AG09319 (cell line): ENCODE results near the gene CARS1.

Source experiments
- DNase-seq: peaks from one replicate; pipeline ENCODE4 v3.0.0-alpha.2; 2010; ENCODE audit warnings: low read depth; ENCODE audit errors: extremely low read depth
- TF ChIP-seq, protein P1 (sequence below): IDR thresholded peaks from 2 replicates; pipeline ENCODE4 v1.5.1; 2011; ENCODE audit warnings: low read depth, mild to moderate bottlenecking, inconsistent platforms, low read length, moderate library complexity

Gene CARS1

DNA sequence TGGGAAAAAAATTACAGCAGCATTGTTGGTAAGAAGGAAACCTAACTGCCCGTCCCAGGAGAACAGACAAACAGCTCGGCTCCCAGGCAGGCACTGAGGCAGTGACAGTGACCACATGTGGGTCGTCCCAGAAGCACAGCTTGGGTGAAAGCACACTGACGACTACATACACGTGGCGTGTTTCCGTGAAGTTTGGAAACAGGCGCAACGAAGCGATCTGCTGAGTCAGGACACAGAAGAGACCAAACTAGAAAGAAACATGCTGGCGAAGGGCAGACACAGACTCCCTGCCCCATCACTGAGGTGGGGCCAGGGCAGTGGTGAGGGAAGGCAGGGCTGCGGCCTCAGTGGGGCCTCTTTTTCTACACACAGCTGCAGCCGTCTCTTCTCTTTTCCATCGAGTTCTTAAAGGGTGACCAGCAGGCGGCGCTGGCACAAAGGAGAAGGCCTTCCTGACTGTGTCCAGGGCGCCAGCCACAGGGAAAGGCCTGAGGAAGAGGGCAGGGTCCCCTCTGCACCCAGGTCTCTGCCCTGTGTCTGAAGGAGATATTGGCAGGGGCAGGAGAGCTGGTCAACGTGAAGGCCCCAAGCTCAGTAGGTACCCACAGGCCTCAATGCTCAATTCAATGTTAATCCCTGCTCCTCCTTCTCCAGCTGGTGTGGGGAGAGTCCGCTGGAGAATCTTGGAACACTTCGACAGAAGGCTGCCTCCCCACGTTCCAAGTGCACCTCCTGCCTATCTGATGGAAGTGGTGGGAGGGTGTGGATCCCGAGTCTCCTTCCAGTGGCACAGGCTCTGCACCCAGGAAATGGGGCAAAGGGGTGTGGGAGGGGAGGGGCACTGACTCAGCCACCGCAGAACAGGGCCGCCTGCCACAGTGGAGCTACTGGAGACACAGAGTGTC lies 19.9 kb downstream of the CARS1 start:
- TF ChIP-seq, protein P1, sequence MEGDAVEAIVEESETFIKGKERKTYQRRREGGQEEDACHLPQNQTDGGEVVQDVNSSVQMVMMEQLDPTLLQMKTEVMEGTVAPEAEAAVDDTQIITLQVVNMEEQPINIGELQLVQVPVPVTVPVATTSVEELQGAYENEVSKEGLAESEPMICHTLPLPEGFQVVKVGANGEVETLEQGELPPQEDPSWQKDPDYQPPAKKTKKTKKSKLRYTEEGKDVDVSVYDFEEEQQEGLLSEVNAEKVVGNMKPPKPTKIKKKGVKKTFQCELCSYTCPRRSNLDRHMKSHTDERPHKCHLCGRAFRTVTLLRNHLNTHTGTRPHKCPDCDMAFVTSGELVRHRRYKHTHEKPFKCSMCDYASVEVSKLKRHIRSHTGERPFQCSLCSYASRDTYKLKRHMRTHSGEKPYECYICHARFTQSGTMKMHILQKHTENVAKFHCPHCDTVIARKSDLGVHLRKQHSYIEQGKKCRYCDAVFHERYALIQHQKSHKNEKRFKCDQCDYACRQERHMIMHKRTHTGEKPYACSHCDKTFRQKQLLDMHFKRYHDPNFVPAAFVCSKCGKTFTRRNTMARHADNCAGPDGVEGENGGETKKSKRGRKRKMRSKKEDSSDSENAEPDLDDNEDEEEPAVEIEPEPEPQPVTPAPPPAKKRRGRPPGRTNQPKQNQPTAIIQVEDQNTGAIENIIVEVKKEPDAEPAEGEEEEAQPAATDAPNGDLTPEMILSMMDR = peak; percentile 79
- DNase-seq = no peak

DNA sequence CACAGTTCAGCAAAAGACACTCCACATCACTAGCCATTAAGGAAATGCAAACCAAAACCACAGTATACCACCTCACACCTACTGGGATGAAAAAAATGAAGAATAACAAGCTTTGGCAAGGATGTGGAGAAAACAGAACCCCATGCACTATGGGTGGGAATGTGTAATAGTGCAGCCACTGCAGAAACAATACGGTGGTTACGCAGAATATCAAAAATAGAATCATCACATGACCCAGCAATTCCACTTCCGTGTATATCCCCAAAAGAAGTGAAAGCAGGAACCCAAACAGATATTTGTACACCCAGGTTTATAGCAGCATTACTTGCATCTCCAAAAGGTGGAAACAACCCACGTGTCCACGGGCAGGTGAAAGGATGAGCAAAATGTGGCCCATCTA lies 20.8 kb downstream of the CARS1 start:
- TF ChIP-seq, protein P1 = no peak
- DNase-seq = no peak

DNA sequence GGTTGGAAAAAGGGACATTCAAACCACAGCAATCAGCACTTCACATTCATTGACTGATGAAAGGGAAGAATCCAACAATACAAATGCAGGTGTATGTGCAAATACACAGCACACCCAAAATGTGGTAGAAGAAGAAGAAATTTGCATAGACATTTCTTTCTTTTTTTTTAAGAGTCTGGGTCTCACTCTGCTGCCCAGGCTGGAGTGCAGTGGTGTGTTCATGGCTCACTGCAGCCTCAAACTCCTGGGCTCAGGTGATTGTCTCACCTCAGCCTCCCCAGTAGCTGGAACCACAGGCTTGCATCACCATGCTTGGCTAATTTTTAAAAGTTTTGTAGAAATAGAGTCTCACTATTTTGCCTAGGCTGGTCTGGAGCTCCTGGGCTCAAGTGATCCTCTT lies 21.9 kb downstream of the CARS1 start:
- TF ChIP-seq, protein P1 = no peak
- DNase-seq = no peak

DNA sequence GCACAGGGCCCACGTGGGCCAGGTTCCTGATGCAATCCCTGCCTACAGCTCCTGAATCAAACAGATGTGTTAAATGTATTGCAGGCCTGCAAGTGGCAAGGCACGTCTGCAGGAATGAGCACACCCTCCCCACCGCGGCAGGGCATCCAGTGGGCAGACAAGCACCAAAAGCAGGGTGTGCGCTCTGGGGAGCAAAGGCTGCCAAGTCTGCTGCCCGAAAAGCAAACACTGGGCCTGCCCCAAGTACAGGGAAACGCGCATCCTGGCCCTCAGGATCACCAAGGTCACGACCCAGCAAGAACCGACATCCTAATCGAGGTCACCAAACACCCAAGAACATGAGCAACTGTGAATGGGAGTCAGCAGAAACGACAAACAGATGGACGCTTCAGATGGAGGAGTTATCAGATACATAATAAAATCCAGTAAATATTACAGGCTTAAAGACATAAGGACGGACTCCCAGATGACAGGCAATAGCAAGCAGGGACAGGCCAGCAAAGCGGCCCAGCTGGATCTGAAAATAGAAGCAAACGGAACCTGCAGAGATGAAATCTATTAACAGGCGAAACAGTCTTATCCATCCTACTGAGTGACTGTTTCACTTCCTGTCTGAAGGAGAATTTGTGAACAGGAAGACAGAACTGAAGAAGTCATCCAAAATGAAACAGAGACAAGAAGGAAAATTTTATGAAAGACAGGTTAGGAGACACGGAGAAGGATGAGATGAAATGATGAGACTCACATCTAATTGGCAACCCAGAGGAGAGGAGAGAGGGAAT lies 26.7 kb downstream of the CARS1 start:
- no peak for DNase-seq
- TF ChIP-seq, protein P1 = no peak

DNA sequence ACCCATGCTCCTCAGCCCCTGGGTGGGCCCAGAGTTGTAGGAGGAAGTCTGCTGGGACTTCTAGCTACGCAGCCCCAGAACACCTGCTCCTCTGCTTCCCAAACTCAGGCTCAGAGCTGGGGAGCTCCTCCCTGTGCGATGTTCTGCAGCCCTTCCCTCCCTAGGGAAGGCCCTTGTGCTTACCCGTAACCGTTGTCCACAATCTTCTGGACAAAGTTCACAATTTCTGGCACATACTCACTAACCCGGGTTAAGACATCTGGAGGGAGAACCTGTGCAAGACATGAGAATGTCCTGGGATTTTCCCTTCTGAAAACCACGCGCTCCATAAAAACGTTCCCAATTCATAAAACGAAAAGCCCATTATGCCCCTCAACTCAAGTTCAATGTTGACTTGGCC lies 28.4 kb downstream of the CARS1 start:
- TF ChIP-seq, protein P1 = no peak
- DNase-seq = no peak

DNA sequence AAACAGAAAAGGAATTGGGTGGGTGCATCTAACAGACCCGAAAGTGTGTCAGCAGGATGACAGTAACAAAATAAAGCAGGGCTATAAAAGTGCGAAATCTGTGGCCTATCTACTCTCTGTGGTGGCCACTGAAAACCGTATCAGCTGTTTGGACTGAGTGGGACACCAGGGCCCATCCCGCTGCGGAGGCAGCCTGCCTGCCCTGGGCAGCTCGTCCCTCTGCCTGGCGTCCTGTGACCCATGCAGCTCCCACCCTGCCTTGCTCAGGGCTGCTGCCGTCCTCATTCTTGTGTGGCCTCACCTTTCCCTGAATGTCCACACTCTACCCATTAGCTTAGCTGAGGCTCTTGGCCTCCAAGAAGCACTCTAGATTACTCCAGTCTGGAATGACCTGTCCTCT lies 30.4 kb downstream of the CARS1 start:
- TF ChIP-seq, protein P1 = no peak
- no peak for DNase-seq

DNA sequence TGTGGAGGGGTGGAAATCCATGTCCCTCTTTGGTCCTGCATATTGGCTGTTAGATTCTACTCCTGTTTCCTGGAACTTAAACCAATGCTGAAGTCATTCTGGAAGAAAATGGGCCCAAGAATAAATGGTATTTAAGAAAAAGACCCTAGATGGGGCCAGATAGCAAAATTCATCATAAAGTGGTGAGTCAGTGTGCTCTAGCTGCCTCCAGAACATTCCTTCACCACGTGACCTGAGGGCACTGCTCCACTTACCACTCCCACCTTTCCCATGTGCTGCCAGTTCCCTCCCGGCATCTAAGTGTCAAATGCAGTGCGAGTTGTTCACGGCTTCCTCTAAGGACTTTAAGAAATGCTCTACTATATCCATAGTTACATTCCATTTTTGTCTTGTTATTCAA lies 34.2 kb downstream of the CARS1 start:
- peak; percentile 30 for DNase-seq
- TF ChIP-seq, protein P1 = no peak
